H1 (cell line): ENCODE results near the gene OR10AD1. TPM values are rescaled to one million over a fixed set of nuclear protein-coding genes. Genes with fewer than 3 reads are reported as not detected.

ENCODE experiments used
- CTCF ChIA-PET: fragments of 300-600 bp; sonication (Branson Sonifier 250); formaldehyde crosslinking; loops from one replicate; lab custom pipeline; 2021; ENCODE audit not compliant: partially characterized antibody; lab: Charles Lee
- POLR2A ChIA-PET: fragments of 300-600 bp; sonication (Branson Sonifier 250); formaldehyde crosslinking; loops from one replicate; lab custom pipeline; 2021; ENCODE audit warnings: inconsistent platforms; ENCODE audit not compliant: partially characterized antibody; lab: Charles Lee
- DNase-seq, 2 experiments: peaks; one replicate each; pipeline versions ENCODE4 v3.0.0 to v3.0.0-alpha.2; 2010 to 2022; ENCODE audit warnings: low spot score in 2 of 2, low read depth in 1 of 2, mixed read lengths in 1 of 2
- FAIRE-seq: peaks from 2 replicates; lab custom pipeline; 2011; peaks lifted over from hg19 to GRCh38; lab: Jason Lieb, UNC
- H2AFZ ChIP-seq: 2 replicates; pipeline ENCODE4 v1.8.1; 2012; ENCODE audit warnings: low read length, inconsistent platforms
- H2AK5ac ChIP-seq: 2 replicates; pipeline ENCODE4 v1.6.1; 2013; ENCODE audit warnings: low read depth, low read length
- H2BK120ac ChIP-seq: replicated peaks from 2 replicates; pipeline ENCODE3; 2013; ENCODE audit warnings: low read depth, low read length, inconsistent platforms
- H2BK12ac ChIP-seq: 2 replicates; pipeline ENCODE4 v1.6.1; 2013; ENCODE audit warnings: low read depth, low read length
- H2BK15ac ChIP-seq: 2 replicates; pipeline ENCODE4 v1.6.1; 2013; ENCODE audit warnings: low read length
- H2BK20ac ChIP-seq: 2 replicates; pipeline ENCODE4 v1.6.1; 2013; ENCODE audit warnings: low read length
- H2BK5ac ChIP-seq: 2 replicates; pipeline ENCODE4 v1.6.1; 2013; ENCODE audit warnings: low read depth, low read length
- H3K14ac ChIP-seq: 2 replicates; pipeline ENCODE4 v1.6.1; 2013; ENCODE audit warnings: inconsistent platforms; ENCODE audit not compliant: insufficient read length
- H3K18ac ChIP-seq: 2 replicates; pipeline ENCODE4 v1.6.1; 2013; ENCODE audit warnings: low read length; ENCODE audit errors: extremely low read depth
- H3K23ac ChIP-seq: 2 replicates; pipeline ENCODE4 v1.6.1; 2013; ENCODE audit warnings: inconsistent platforms; ENCODE audit not compliant: insufficient read length
- H3K23me2 ChIP-seq: 2 replicates; pipeline ENCODE4 v1.6.1; 2013; ENCODE audit warnings: low read depth, low read length
- H3K27ac ChIP-seq: 2 replicates; pipeline ENCODE4 v1.6.1; 2011; ENCODE audit warnings: low read depth, low read length, inconsistent platforms
- H3K27me3 ChIP-seq, 4 experiments: replicated peaks in 1 of 4; 1 replicate in 1 of 4; 2 replicates in 3 of 4; pipeline versions ENCODE4 v1.6.1 to v1.8.1; 2011 to 2013; ENCODE audit warnings: low read length in 3 of 4, mild to moderate bottlenecking in 3 of 4, inconsistent platforms in 2 of 4, mixed read lengths in 2 of 4, moderate library complexity in 1 of 4; ENCODE audit not compliant: control insufficient read depth in 3 of 4, insufficient read depth in 3 of 4; ENCODE audit errors: extremely low read depth in 1 of 4
- H3K36me3 ChIP-seq, 4 experiments: 2 replicates each; pipeline versions ENCODE4 v1.6.1 to v1.8.1; 2011 to 2013; ENCODE audit warnings: mild to moderate bottlenecking in 4 of 4, low read length in 3 of 4, moderate library complexity in 2 of 4, control low read depth in 1 of 4, inconsistent platforms in 1 of 4; ENCODE audit not compliant: insufficient read depth in 4 of 4, control insufficient read depth in 2 of 4
- H3K4ac ChIP-seq: replicated peaks from 2 replicates; pipeline ENCODE3; 2013; ENCODE audit warnings: low read length, low read depth, mixed read lengths, inconsistent platforms; ENCODE audit not compliant: insufficient read length
- H3K4me1 ChIP-seq, 4 experiments: replicated peaks in 1 of 4; 1 replicate in 1 of 4; 2 replicates in 3 of 4; pipeline versions ENCODE4 v1.6.1 to v1.8.1; 2011 to 2013; ENCODE audit warnings: low read length in 3 of 4, inconsistent platforms in 2 of 4, mixed read lengths in 1 of 4; ENCODE audit not compliant: insufficient read depth in 4 of 4, control insufficient read depth in 3 of 4
- H3K4me2 ChIP-seq, 2 experiments: 2 replicates each; pipeline versions ENCODE4 v1.6.1 to v1.8.1; 2011 to 2013; ENCODE audit warnings: low read depth in 2 of 2, low read length in 2 of 2, control low read depth in 1 of 2, inconsistent platforms in 1 of 2, mild to moderate bottlenecking in 1 of 2; ENCODE audit not compliant: insufficient read depth in 1 of 2
- H3K4me3 ChIP-seq, 4 experiments: fragments of 200-600, 300-600 bp in 1 of 4; sonication (generic), shearing (Covaris generic), sonication (Bioruptor Twin) in 1 of 4; 2 replicates each; pipeline versions ENCODE4 v1.5.1 to v1.8.1; 2011 to 2016; ENCODE audit warnings: low read length in 4 of 4, low read depth in 3 of 4, control low read depth in 2 of 4, inconsistent platforms in 2 of 4, mild to moderate bottlenecking in 2 of 4, mixed read lengths in 1 of 4, moderate library complexity in 1 of 4; ENCODE audit not compliant: insufficient read depth in 2 of 4; ENCODE audit errors: extremely low read depth in 1 of 4
- H3K56ac ChIP-seq: replicated peaks from 2 replicates; pipeline ENCODE3; 2013; ENCODE audit warnings: low read depth, mild to moderate bottlenecking, mixed read lengths, low read length, inconsistent platforms; ENCODE audit not compliant: insufficient read length
- H3K79me1 ChIP-seq: 2 replicates; pipeline ENCODE4 v1.6.1; 2013; ENCODE audit warnings: low read depth, low read length, control low read depth
- H3K79me2 ChIP-seq, 2 experiments: 2 replicates each; pipeline versions ENCODE4 v1.6.1 to v1.8.1; 2012 to 2013; ENCODE audit warnings: low read length in 2 of 2, mild to moderate bottlenecking in 2 of 2, inconsistent platforms in 1 of 2; ENCODE audit not compliant: insufficient read depth in 2 of 2, control insufficient read depth in 1 of 2
- H3K9ac ChIP-seq, 4 experiments: replicated peaks in 1 of 4; 1 replicate in 1 of 4; 2 replicates in 3 of 4; pipeline versions ENCODE4 v1.6.1 to v1.8.1; 2011 to 2013; ENCODE audit warnings: low read depth in 3 of 4, low read length in 3 of 4, control low read depth in 2 of 4, mild to moderate bottlenecking in 2 of 4, moderate library complexity in 2 of 4, inconsistent platforms in 1 of 4; ENCODE audit errors: extremely low read depth in 1 of 4
- H3K9me3 ChIP-seq, 2 experiments: 2 replicates each; pipeline versions ENCODE4 v1.6.1 to v1.8.1; 2012 to 2013; ENCODE audit warnings: mild to moderate bottlenecking in 2 of 2, moderate library complexity in 2 of 2, control low read depth in 1 of 2, inconsistent platforms in 1 of 2, low read depth in 1 of 2, low read length in 1 of 2, mixed read lengths in 1 of 2; ENCODE audit not compliant: insufficient read depth in 2 of 2
- H4K20me1 ChIP-seq, 2 experiments: replicated peaks in 1 of 2; 2 replicates each; pipeline versions ENCODE3 to v1.8.1; 2011 to 2013; ENCODE audit warnings: inconsistent platforms in 2 of 2, low read length in 2 of 2, mild to moderate bottlenecking in 1 of 2; ENCODE audit not compliant: insufficient read depth in 2 of 2, control insufficient read depth in 1 of 2
- H4K5ac ChIP-seq: 2 replicates; pipeline ENCODE4 v1.6.1; 2013; ENCODE audit warnings: low read length, low read depth, mixed read lengths, inconsistent platforms; ENCODE audit not compliant: insufficient read length
- H4K8ac ChIP-seq: 2 replicates; pipeline ENCODE4 v1.8.0; 2013; ENCODE audit warnings: mild to moderate bottlenecking, moderate library complexity, low read length, inconsistent platforms; ENCODE audit not compliant: insufficient read depth; ENCODE audit errors: extremely low read depth
- H4K91ac ChIP-seq: replicated peaks from 2 replicates; pipeline ENCODE3; 2013; ENCODE audit warnings: low read length, mixed read lengths, inconsistent platforms; ENCODE audit not compliant: insufficient read length
- CHD2 ChIP-seq: IDR thresholded peaks from 2 replicates; pipeline ENCODE4 v1.6.1; 2012; ENCODE audit warnings: low read length, improper control_type of control experiment
- NANOG ChIP-seq: IDR thresholded peaks from 2 replicates; pipeline ENCODE4 v1.6.1; 2011; ENCODE audit warnings: low read length, low read depth, mild to moderate bottlenecking, inconsistent platforms; ENCODE audit not compliant: insufficient read depth, poor library complexity, severe bottlenecking
- SP1 ChIP-seq: IDR thresholded peaks from 2 replicates; pipeline ENCODE4 v1.6.1; 2011; ENCODE audit warnings: low read depth, low read length
- SRF ChIP-seq: IDR thresholded peaks from 2 replicates; pipeline ENCODE4 v1.6.1; 2011; ENCODE audit warnings: mild to moderate bottlenecking, low read depth, low read length, moderate library complexity
- TBP ChIP-seq: IDR thresholded peaks from 2 replicates; pipeline ENCODE4 v1.6.1; 2011; ENCODE audit warnings: low read depth, low read length, improper control_type of control experiment
- WGBS, 2 experiments: shearing (Covaris generic) in 1 of 2; methylation state at CpG; one replicate each; pipeline versions ENCODE4 v1.1.6 to v1.1.7; 2013 to 2015; ENCODE audit warnings: low lambda C conversion rate in 2 of 2, mixed read lengths in 2 of 2, inconsistent platforms in 1 of 2, low coverage in 1 of 2, missing lambda C conversion rate in 1 of 2; ENCODE audit not compliant: insufficient replicate concordance in 2 of 2, insufficient coverage in 1 of 2, insufficient read length in 1 of 2; ENCODE audit errors: extremely low coverage in 1 of 2, missing lambda C conversion rate in 1 of 2; 5-methylcytosine and 5-hydroxymethylcytosine counted together
- polyA plus RNA-seq, 7 experiments: library from polyadenylated mRNA; depleted of rRNA in 3 of 7; stranded (reverse) in 5 of 7; unstranded in 2 of 7; fragments of >200 nt in 5 of 7; fragments of 200-250 nt in 2 of 7; gene quantifications; 1 replicate in 5 of 7; 2 replicates in 1 of 7; 4 replicates in 1 of 7; pipeline versions ENCODE4 v1.2.1 to v1.2.3, GENCODE V29; 2011 to 2013; ENCODE audit warnings: missing spikeins in 2 of 7, mixed read lengths in 2 of 7
- total RNA-seq: library from RNA; stranded (reverse); fragmentation: NEBNext Ultra II Directional; extraction: Animal tissue kit (Norgen Biotek cat#: 25700); gene quantifications from 2 replicates; pipeline ENCODE4 v1.2.1, GENCODE V29; 2021
- TF ChIP-seq, protein P1 (sequence below): IDR thresholded peaks from 2 replicates; pipeline ENCODE4 v1.6.1; 2011; ENCODE audit warnings: low read depth, mild to moderate bottlenecking, low read length; ENCODE audit not compliant: insufficient read depth
- TF ChIP-seq, protein P2 (sequence below), 3 experiments: IDR thresholded peaks; 1 replicate in 2 of 3; 2 replicates in 1 of 3; pipeline versions ENCODE4 v1.5.1 to v1.6.1; 2011; ENCODE audit warnings: low read length in 3 of 3, mild to moderate bottlenecking in 3 of 3, inconsistent platforms in 2 of 3, low read depth in 1 of 3, moderate library complexity in 1 of 3; ENCODE audit not compliant: insufficient read depth in 1 of 3; ENCODE audit errors: control extremely low read depth in 1 of 3
- TF ChIP-seq, protein P3 (sequence below): IDR thresholded peaks from 2 replicates; pipeline ENCODE4 v1.6.1; 2011; ENCODE audit warnings: low read length, improper control_type of control experiment

The OR10AD1 gene
- total and polyA plus RNA-seq, 2 of the 8 experiments (the other 6 are each of a cell fraction or from before 2014, with no cell fraction given) = not detected

DNA sequence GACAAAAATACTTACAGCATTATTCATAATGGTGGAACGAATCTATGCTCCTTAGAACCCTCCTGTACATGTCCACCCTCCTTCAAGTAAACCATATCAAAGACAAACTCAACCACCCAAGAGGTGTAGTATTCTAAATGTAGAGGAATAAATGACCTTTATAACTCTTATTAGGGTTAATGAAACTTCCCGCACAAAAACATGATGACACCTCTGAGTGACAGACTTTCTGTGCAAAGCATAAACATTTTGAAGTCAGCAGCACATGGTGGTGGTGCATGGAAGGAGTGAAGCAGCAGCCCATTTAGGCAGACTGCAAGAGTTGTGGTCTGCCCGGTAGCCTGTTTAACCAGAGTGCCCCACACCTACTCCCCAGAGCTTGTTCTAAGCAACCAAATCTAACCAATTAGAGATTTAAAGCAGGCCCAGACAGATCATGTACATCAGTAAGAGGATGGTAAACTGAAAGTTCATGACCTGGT, 45.2 kb downstream of the OR10AD1 start:
- peak overlapping the region in 1 of 4 experiments; percentile 14; a peak in 1 of 7 replicates for H3K9ac ChIP-seq
- peak overlapping the region; percentile 4 for H2AFZ ChIP-seq
- 88% methylated on average over 3 of the region's 3 CpGs; no CpG with 5 or more reads in 1 of the 2 experiments for WGBS, 2 experiments
- no peak overlapping the region for H3K56ac ChIP-seq
- CTCF ChIA-PET = interaction anchor here (0.6 to 3.6 kb wide), 15 partner anchors 11 to 460 kb away, joined by 3 to 16 read pairs (median 5); partner anchors contain the start of gene TMEM106C
- no peak for TF ChIP-seq SRF
- TF ChIP-seq, protein P1, sequence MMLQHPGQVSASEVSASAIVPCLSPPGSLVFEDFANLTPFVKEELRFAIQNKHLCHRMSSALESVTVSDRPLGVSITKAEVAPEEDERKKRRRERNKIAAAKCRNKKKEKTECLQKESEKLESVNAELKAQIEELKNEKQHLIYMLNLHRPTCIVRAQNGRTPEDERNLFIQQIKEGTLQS = no peak
- TF ChIP-seq, protein P2, sequence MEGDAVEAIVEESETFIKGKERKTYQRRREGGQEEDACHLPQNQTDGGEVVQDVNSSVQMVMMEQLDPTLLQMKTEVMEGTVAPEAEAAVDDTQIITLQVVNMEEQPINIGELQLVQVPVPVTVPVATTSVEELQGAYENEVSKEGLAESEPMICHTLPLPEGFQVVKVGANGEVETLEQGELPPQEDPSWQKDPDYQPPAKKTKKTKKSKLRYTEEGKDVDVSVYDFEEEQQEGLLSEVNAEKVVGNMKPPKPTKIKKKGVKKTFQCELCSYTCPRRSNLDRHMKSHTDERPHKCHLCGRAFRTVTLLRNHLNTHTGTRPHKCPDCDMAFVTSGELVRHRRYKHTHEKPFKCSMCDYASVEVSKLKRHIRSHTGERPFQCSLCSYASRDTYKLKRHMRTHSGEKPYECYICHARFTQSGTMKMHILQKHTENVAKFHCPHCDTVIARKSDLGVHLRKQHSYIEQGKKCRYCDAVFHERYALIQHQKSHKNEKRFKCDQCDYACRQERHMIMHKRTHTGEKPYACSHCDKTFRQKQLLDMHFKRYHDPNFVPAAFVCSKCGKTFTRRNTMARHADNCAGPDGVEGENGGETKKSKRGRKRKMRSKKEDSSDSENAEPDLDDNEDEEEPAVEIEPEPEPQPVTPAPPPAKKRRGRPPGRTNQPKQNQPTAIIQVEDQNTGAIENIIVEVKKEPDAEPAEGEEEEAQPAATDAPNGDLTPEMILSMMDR (IDR thresholded peaks at IDR 0.05; ENCODE audit: control extremely low read depth in 1 of 3, insufficient read depth in 1 of 3, low read depth in 1 of 3, low read length in 3 of 3) = no peak
- TF ChIP-seq TBP = no peak
- TF ChIP-seq, protein P3, sequence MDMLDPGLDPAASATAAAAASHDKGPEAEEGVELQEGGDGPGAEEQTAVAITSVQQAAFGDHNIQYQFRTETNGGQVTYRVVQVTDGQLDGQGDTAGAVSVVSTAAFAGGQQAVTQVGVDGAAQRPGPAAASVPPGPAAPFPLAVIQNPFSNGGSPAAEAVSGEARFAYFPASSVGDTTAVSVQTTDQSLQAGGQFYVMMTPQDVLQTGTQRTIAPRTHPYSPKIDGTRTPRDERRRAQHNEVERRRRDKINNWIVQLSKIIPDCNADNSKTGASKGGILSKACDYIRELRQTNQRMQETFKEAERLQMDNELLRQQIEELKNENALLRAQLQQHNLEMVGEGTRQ = no peak
- TF ChIP-seq NANOG = no peak
- no peak for TF ChIP-seq SP1
- no peak for TF ChIP-seq CHD2
- peak overlapping the region; percentile 63 to 85 for H3K4me2 ChIP-seq
- H3K27me3 ChIP-seq = no peaks in the 10 kb centered on the region
- H2BK5ac ChIP-seq = peak overlapping the region; percentile 27; the same call in 1 of the 2 replicates
- H3K23me2 ChIP-seq = peaks cover 4% of the 10 kb centered on the region; the same call in 1 of the 2 replicates
- H3K36me3 ChIP-seq = no peaks in the 10 kb centered on the region
- 0 out of 2 replicates have a peak overlapping the region, but pooled peaks have one; percentile 19 for H2BK15ac ChIP-seq
- peak overlapping the region; percentile 23; the same call in 1 of the 2 replicates for H2BK12ac ChIP-seq
- no peak overlapping the region for H3K23ac ChIP-seq
- no peak for FAIRE-seq
- H3K9me3 ChIP-seq = no peaks in the 10 kb centered on the region
- no peak overlapping the region for H4K91ac ChIP-seq
- peaks cover 0 to 5% (median under 1%) of the 10 kb centered on the region in 4 experiments; a peak in 2 of 7 replicates for H3K4me1 ChIP-seq
- no peak overlapping the region for H2BK120ac ChIP-seq
- POLR2A ChIA-PET = interaction anchor here (1.3 to 3.1 kb wide), 12 partner anchors 10 to 52 kb away, joined by 4 to 21 read pairs (median 6); partner anchors contain the start of genes CCDC184, PFKM and SENP1
- no peak overlapping the region for H2BK20ac ChIP-seq
- H3K18ac ChIP-seq = no peak overlapping the region; the same call in 1 of the 2 replicates
- no peaks in the 10 kb centered on the region for H3K79me1 ChIP-seq
- H4K5ac ChIP-seq = peak overlapping the region; percentile 63
- H4K8ac ChIP-seq = no peak overlapping the region; the same call in 1 of the 2 replicates
- H3K14ac ChIP-seq = no peak overlapping the region
- H3K27ac ChIP-seq = no peak overlapping the region
- H3K79me2 ChIP-seq = no peaks in the 10 kb centered on the region
- H3K4me3 ChIP-seq = peak overlapping the region in 3 of 4 experiments; percentile 0 to 94 (median 29); a peak in 4 of 8 replicates
- no peak for DNase-seq
- no peak overlapping the region for H2AK5ac ChIP-seq
- H3K4ac ChIP-seq = no peak overlapping the region
- no peaks in the 10 kb centered on the region for H4K20me1 ChIP-seq
